GM23338 (cell line): ENCODE measurements around the gene LMF1.

ENCODE experiments used
- CREB1 ChIP-seq: fragments of 250-450 bp; sonication (Bioruptor Pico); IDR thresholded peaks from 2 replicates; pipeline ENCODE4 v1.5.0; 2020; ENCODE audit warnings: low read depth, mild to moderate bottlenecking, moderate library complexity
- CTCF ChIP-seq, 2 experiments: fragments of 200-600 bp in 1 of 2; sonication (generic) in 1 of 2; conservative IDR thresholded peaks; 2 replicates each; pipeline versions ENCODE4 v1.5.1 to v1.6.1; 2016 to 2017; ENCODE audit warnings: antibody characterized with exemption in 2 of 2, low read depth in 2 of 2, mild to moderate bottlenecking in 2 of 2, moderate library complexity in 1 of 2
- EZH2 ChIP-seq: fragments of 200-600 bp; sonication (generic); IDR thresholded peaks from one replicate; pipeline ENCODE4 v1.8.0; 2017; ENCODE audit warnings: antibody characterized with exemption, mild to moderate bottlenecking, low read depth; ENCODE audit not compliant: unreplicated experiment
- EZH2phosphoT487 ChIP-seq: fragments of 200-600 bp; sonication (generic); IDR thresholded peaks from one replicate; pipeline ENCODE4 v1.8.1; 2018; ENCODE audit warnings: antibody characterized with exemption; ENCODE audit not compliant: unreplicated experiment
- JUNB ChIP-seq: IDR thresholded peaks from one replicate; pipeline ENCODE4 v1.6.1; 2016; ENCODE audit warnings: antibody characterized with exemption; ENCODE audit not compliant: unreplicated experiment
- NANOG ChIP-seq: IDR thresholded peaks from 2 replicates; pipeline ENCODE4 v1.6.1; 2016; ENCODE audit warnings: antibody characterized with exemption, borderline replicate concordance
- POLR2AphosphoS5 ChIP-seq: IDR thresholded peaks from 2 replicates; pipeline ENCODE4 v1.6.1; 2016; ENCODE audit warnings: antibody characterized with exemption, low read depth
- REST ChIP-seq: IDR thresholded peaks from one replicate; pipeline ENCODE4 v1.6.1; 2018; ENCODE audit warnings: antibody characterized with exemption; ENCODE audit not compliant: unreplicated experiment

DNA sequence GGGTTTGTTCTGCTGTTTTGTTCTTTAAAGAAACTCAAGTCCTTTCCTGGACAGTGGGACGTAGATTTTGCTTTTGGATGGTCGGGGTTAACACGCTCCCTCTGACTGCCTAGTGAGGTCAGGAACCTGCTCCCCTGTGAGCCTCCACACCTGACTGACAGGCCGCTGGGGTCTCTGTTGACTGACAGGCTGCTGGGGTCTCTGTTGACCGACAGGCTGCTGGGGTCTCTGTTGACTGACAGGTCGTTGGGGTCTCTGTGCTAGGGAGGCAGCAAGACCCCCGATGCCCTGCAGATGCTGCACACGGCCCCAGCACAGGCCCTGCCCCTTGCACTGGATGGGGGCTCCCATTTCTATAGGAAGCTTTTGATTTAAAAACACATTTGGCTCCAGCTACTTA is 33.5 kb downstream of the LMF1 start:
- TF ChIP-seq CTCF (conservative IDR thresholded peaks at IDR 0.05; ENCODE audit: low read depth in 2 of 2) (no peak), CREB1 (no peak), REST (no peak), POLR2AphosphoS5 (no peak), EZH2 (no peak), JUNB (no peak), EZH2phosphoT487 (no peak), NANOG (no peak)
